ENCODE measurements around the gene C6orf120.

DNA sequence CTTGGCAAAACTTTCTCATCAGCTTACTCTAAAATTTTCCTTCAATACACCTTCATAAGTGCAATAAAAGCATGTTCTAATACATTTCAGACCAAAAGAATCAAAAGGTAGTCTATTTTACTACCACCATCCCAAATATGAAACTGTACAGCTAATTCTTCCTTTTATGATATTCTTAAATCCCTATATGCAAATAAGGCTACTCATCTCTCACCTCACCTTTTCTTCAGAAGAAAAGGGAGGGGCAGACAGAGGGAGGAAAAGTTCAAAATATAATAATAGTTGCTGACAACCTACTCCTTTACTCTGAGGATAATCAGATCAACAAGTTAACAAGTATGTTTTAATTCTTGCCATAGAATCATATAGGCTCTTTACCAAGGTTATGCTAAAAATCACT is 7.4 kb downstream of the C6orf120 start:
- TF ChIP-seq CTCF (IDR thresholded peaks at IDR 0.05; ENCODE audit: extremely low read depth in 1 of 2, insufficient read depth in 1 of 2, low read depth in 1 of 2, low read length in 2 of 2) (no peak), POLR2A (IDR thresholded peaks at IDR 0.05; ENCODE audit: low read depth, low read length) (no peak), EZH2 (IDR thresholded peaks at IDR 0.05; ENCODE audit: borderline replicate concordance, low read depth, low read length, severe bottlenecking) (no peak), JUN (IDR thresholded peaks at IDR 0.05; ENCODE audit: borderline replicate concordance, insufficient read depth, insufficient read length, low read depth) (no peak), POLR2AphosphoS5 (IDR thresholded peaks at IDR 0.05; ENCODE audit: insufficient read depth, low read depth, low read length) (no peak), MYC (IDR thresholded peaks at IDR 0.05; ENCODE audit: low read depth, low read length) (no peak)
- TF ChIP-seq, protein P1, sequence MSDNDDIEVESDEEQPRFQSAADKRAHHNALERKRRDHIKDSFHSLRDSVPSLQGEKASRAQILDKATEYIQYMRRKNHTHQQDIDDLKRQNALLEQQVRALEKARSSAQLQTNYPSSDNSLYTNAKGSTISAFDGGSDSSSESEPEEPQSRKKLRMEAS (IDR thresholded peaks at IDR 0.05; ENCODE audit: insufficient read depth, insufficient read length) = no peak
